ENCODE measurements around the gene WNT16.

WNT16 gene

GRCh38 chr7:121360564-121360963, 31.8 kb downstream of the WNT16 start:
- Mint-ChIP-seq H3K4me1 (no peaks in the 10 kb centered on the region), H3K4me3 (no peak overlapping the region)
- no peak for TF ChIP-seq CTCF (IDR thresholded peaks at IDR 0.05; ENCODE audit: unreplicated experiment in 3 of 3)

GRCh38 chr7:121366852-121367431, 38.1 kb downstream of the WNT16 start:
- Mint-ChIP-seq H3K4me3 (no peak overlapping the region), H3K9me3 (no peaks in the 10 kb centered on the region), H3K27me3 (ENCODE audit: low read depth) (no peaks in the 10 kb centered on the region), H3K27ac (no peak overlapping the region), H3K4me1 (peaks cover 26% of the 10 kb centered on the region), H3K36me3 (ENCODE audit: low read depth) (peaks cover 48% of the 10 kb centered on the region)
- peak; percentile 73 to 87 (median 75) for TF ChIP-seq CTCF (IDR thresholded peaks at IDR 0.05; ENCODE audit: unreplicated experiment in 3 of 3)

More at GRCh38 chr7:121360564-121360963, 31.8 kb downstream of the WNT16 start:
- no peaks in the 10 kb centered on the region for H3K27me3 Mint-ChIP-seq (ENCODE audit: low read depth)
- H3K27ac Mint-ChIP-seq: no peak overlapping the region
- no peaks in the 10 kb centered on the region for H3K9me3 Mint-ChIP-seq
- H3K36me3 Mint-ChIP-seq (ENCODE audit: low read depth): peaks cover 53% of the 10 kb centered on the region

- Mint-ChIP-seq H3K9me3 (no peaks in the 10 kb centered on the region), H3K27me3 (ENCODE audit: low read depth) (no peaks in the 10 kb centered on the region), H3K4me3 (peak overlapping the region in 2 of 3 experiments; percentile 10 to 35)
Measured at GRCh38 chr7:121369462-121369861, 40.7 kb downstream of the WNT16 start.

GRCh38 chr7:121371367-121371766, 42.6 kb downstream of the WNT16 start:
- Mint-ChIP-seq H3K9me3 (no peaks in the 10 kb centered on the region), H3K27me3 (ENCODE audit: low read depth) (no peaks in the 10 kb centered on the region), H3K4me1 (peaks cover 39% of the 10 kb centered on the region), H3K4me3 (no peak overlapping the region), H3K27ac (peak overlapping the region; percentile 30 to 92 (median 59)), H3K36me3 (ENCODE audit: low read depth) (peaks cover 48% of the 10 kb centered on the region)
- TF ChIP-seq CTCF (IDR thresholded peaks at IDR 0.05; ENCODE audit: unreplicated experiment in 3 of 3): no peak

More at GRCh38 chr7:121369462-121369861, 40.7 kb downstream of the WNT16 start:
- no peak for TF ChIP-seq CTCF (IDR thresholded peaks at IDR 0.05; ENCODE audit: unreplicated experiment in 3 of 3)
- H3K4me1 Mint-ChIP-seq: peaks cover 39% of the 10 kb centered on the region
- H3K36me3 Mint-ChIP-seq (ENCODE audit: low read depth): peaks cover 35% of the 10 kb centered on the region
- H3K27ac Mint-ChIP-seq: peak overlapping the region; percentile 26 to 80 (median 62)

GRCh38 chr7:121371883-121372282, 43.1 kb downstream of the WNT16 start:
- no peak for TF ChIP-seq CTCF (IDR thresholded peaks at IDR 0.05; ENCODE audit: unreplicated experiment in 3 of 3)
- Mint-ChIP-seq H3K9me3 (no peaks in the 10 kb centered on the region), H3K27me3 (ENCODE audit: low read depth) (no peaks in the 10 kb centered on the region), H3K4me3 (no peak overlapping the region), H3K36me3 (ENCODE audit: low read depth) (peaks cover 47% of the 10 kb centered on the region), H3K27ac (peak overlapping the region; percentile 30 to 92 (median 59)), H3K4me1 (peaks cover 39% of the 10 kb centered on the region)

Data from nephron (organoid).